IgD-negative memory B cell (primary cell): ENCODE measurements around the gene GNL2. TPM values are rescaled to one million over a fixed set of nuclear protein-coding genes. Genes with fewer than 3 reads are reported as not detected.
A peak's percentile ranks its signal among the peaks of the same experiment; 100 is the strongest.
"Not testable (repeated sequence)": the region's sequence is repeated elsewhere in the genome, so short reads cannot be mapped to it uniquely, and the experiment has no call there.

Source experiments
- H3K27ac Mint-ChIP-seq, 3 donors: one replicate each; pipeline ENCODE4 v1.8.0; 2020 to 2022; ENCODE audit warnings: mild to moderate bottlenecking in 3 of 3, mixed read lengths in 3 of 3, moderate library complexity in 1 of 3
- H3K27me3 Mint-ChIP-seq: one replicate; pipeline ENCODE4 v1.8.0; 2021; ENCODE audit warnings: mixed read lengths
- H3K36me3 Mint-ChIP-seq: one replicate; pipeline ENCODE4 v1.8.0; 2020; ENCODE audit warnings: mild to moderate bottlenecking, mixed read lengths
- H3K4me1 Mint-ChIP-seq, 3 donors: one replicate each; pipeline ENCODE4 v1.8.0; 2020 to 2022; ENCODE audit warnings: mixed read lengths in 3 of 3, mild to moderate bottlenecking in 1 of 3
- H3K4me3 Mint-ChIP-seq, 4 donors: one replicate each; pipeline ENCODE4 v1.8.0; 2020 to 2022; ENCODE audit warnings: mild to moderate bottlenecking in 4 of 4, mixed read lengths in 4 of 4, moderate library complexity in 3 of 4
- H3K9me3 Mint-ChIP-seq, 3 donors: one replicate each; pipeline ENCODE4 v1.8.0; 2020 to 2021; ENCODE audit warnings: mixed read lengths in 3 of 3, mild to moderate bottlenecking in 1 of 3
- polyA plus RNA-seq: library from polyadenylated mRNA; unstranded; fragments of 300-500 nt; fragmentation: Illumina TruSeq; gene quantifications from one replicate; pipeline ENCODE4 v1.2.3, GENCODE V29; 2021

The GNL2 gene
- polyA plus RNA-seq, 1 donor from 2014 or later: 64.4 TPM

- Mint-ChIP-seq H3K27me3 (peaks cover 2% of the 10 kb centered on the region), H3K36me3 (peaks cover 5% of the 10 kb centered on the region), H3K4me1 (peaks cover 13 to 14% (median 14%) of the 10 kb centered on the region in 3 donors), H3K27ac (no peak overlapping the region), H3K9me3 (no peaks in the 10 kb centered on the region), H3K4me3 (no peak overlapping the region)
These were observed 38.3 kb downstream of the GNL2 start for GRCh38 chr1:37557402-37557801.

- no peak within 1 kb of the TSS for H3K27ac Mint-ChIP-seq
- H3K4me3 Mint-ChIP-seq: peak within 1 kb of the TSS in 1 of 4 donors; percentile 92
- peaks cover 15 to 20% (median 18%) of the 10 kb centered on the region in 3 donors for H3K4me1 Mint-ChIP-seq
- H3K9me3 Mint-ChIP-seq: no peaks in the 10 kb centered on the region
- H3K27me3 Mint-ChIP-seq: peaks cover 2% of the 10 kb centered on the region
- peaks cover 3% of the 10 kb centered on the region for H3K36me3 Mint-ChIP-seq
These were observed 39.0 kb downstream of the GNL2 start, which contains the start of gene DNALI1 for GRCh38 chr1:37556712-37557196. Gene DNALI1, plus strand, starts transcription at chr1:37556940. Its CDS starts 55 bp downstream, at chr1:37556995.

GRCh38 chr1:37553927-37554808 is 41.6 kb downstream of the GNL2 start, which contains the start of gene SNIP1:
Gene SNIP1, minus strand, starts transcription at chr1:37554293. Its CDS starts 64 bp downstream, at chr1:37554229.
- H3K9me3 Mint-ChIP-seq: no peaks in the 10 kb centered on the region
- peak within 1 kb of the TSS; percentile 92 to 100 (median 96) for H3K4me3 Mint-ChIP-seq
- peaks cover 3% of the 10 kb centered on the region for H3K36me3 Mint-ChIP-seq
- H3K27ac Mint-ChIP-seq: peak within 1 kb of the TSS; percentile 58 to 95 (median 84)
- peaks cover 15 to 31% (median 18%) of the 10 kb centered on the region in 3 donors for H3K4me1 Mint-ChIP-seq
- H3K27me3 Mint-ChIP-seq: peaks cover 2% of the 10 kb centered on the region

- peaks cover 15 to 31% (median 18%) of the 10 kb centered on the region in 3 donors for H3K4me1 Mint-ChIP-seq
- no peaks in the 10 kb centered on the region for H3K9me3 Mint-ChIP-seq
- peak overlapping the region in 2 of 3 donors; percentile 58 to 95 for H3K27ac Mint-ChIP-seq
- H3K36me3 Mint-ChIP-seq: peaks cover 6% of the 10 kb centered on the region
- peaks cover 2% of the 10 kb centered on the region for H3K27me3 Mint-ChIP-seq
- H3K4me3 Mint-ChIP-seq: peak overlapping the region; percentile 92 to 100 (median 96)
These were observed 42.2 kb downstream of the GNL2 start for GRCh38 chr1:37553598-37553926.

- Mint-ChIP-seq H3K9me3 (no peaks in the 10 kb centered on the region), H3K36me3 (peaks cover 13% of the 10 kb centered on the region), H3K4me1 (peaks cover 17 to 33% (median 18%) of the 10 kb centered on the region in 3 donors), H3K27me3 (no peaks in the 10 kb centered on the region), H3K27ac (no peak overlapping the region), H3K4me3 (peak overlapping the region in 1 of 4 donors; percentile 76)
These were observed 46.4 kb downstream of the GNL2 start for GRCh38 chr1:37549341-37549740.

- Mint-ChIP-seq H3K4me1 (peaks cover 0 to 9% (median 2%) of the 10 kb centered on the region in 3 donors), H3K36me3 (peaks cover 9% of the 10 kb centered on the region), H3K27me3 (no peaks in the 10 kb centered on the region), H3K9me3 (no peaks in the 10 kb centered on the region), H3K27ac (peak overlapping the region in 1 of 3 donors; percentile 15), H3K4me3 (no peak overlapping the region)
These were observed 50.7 kb downstream of the GNL2 start for GRCh38 chr1:37545019-37545418.

GRCh38 chr1:37544530-37544929 is 51.2 kb downstream of the GNL2 start:
- H3K27me3 Mint-ChIP-seq: no peaks in the 10 kb centered on the region

GRCh38 chr1:37540036-37540785 is 55.5 kb downstream of the GNL2 start:
- H3K4me3 Mint-ChIP-seq: no peak overlapping the region
- H3K27me3 Mint-ChIP-seq: no peaks in the 10 kb centered on the region
- peaks cover 0 to 3% (median 1%) of the 10 kb centered on the region in 3 donors for H3K4me1 Mint-ChIP-seq
- no peak overlapping the region for H3K27ac Mint-ChIP-seq
- peaks cover 6% of the 10 kb centered on the region for H3K36me3 Mint-ChIP-seq
- no peaks in the 10 kb centered on the region for H3K9me3 Mint-ChIP-seq

More at GRCh38 chr1:37544530-37544929, 51.2 kb downstream of the GNL2 start:
- Mint-ChIP-seq H3K4me3 (no peak overlapping the region), H3K9me3 (no peaks in the 10 kb centered on the region), H3K36me3 (peaks cover 9% of the 10 kb centered on the region), H3K4me1 (peaks cover 0 to 5% (median 2%) of the 10 kb centered on the region in 3 donors), H3K27ac (peak overlapping the region in 1 of 3 donors; percentile 15)

GRCh38 chr1:37539154-37539553 is 56.6 kb downstream of the GNL2 start:
- H3K27ac Mint-ChIP-seq, H3K9me3 Mint-ChIP-seq, H3K27me3 Mint-ChIP-seq, H3K36me3 Mint-ChIP-seq, H3K4me1 Mint-ChIP-seq, H3K4me3 Mint-ChIP-seq: not testable (repeated sequence)

- Mint-ChIP-seq H3K27ac (no peak overlapping the region), H3K36me3 (peaks cover 5% of the 10 kb centered on the region), H3K4me1 (peaks cover 0 to 3% (median 1%) of the 10 kb centered on the region in 3 donors), H3K4me3 (no peak overlapping the region), H3K9me3 (no peaks in the 10 kb centered on the region), H3K27me3 (no peaks in the 10 kb centered on the region)
These were observed 58.4 kb downstream of the GNL2 start for GRCh38 chr1:37537378-37537777.

- Mint-ChIP-seq H3K9me3 (no peaks in the 10 kb centered on the region), H3K4me3 (no peak overlapping the region), H3K36me3 (peaks cover 5% of the 10 kb centered on the region), H3K4me1 (peaks cover 0 to 2% (median 1%) of the 10 kb centered on the region in 3 donors), H3K27ac (no peak overlapping the region), H3K27me3 (no peaks in the 10 kb centered on the region)
These were observed 62.2 kb downstream of the GNL2 start for GRCh38 chr1:37533317-37534093.

GRCh38 chr1:37532418-37533156 is 63.1 kb downstream of the GNL2 start:
- H3K4me3 Mint-ChIP-seq, H3K36me3 Mint-ChIP-seq, H3K27me3 Mint-ChIP-seq, H3K9me3 Mint-ChIP-seq, H3K4me1 Mint-ChIP-seq: not testable (repeated sequence)
- peak overlapping the region in 1 of 3 donors; percentile 47 for H3K27ac Mint-ChIP-seq

- not testable (repeated sequence) for H3K27me3 Mint-ChIP-seq, H3K9me3 Mint-ChIP-seq, H3K36me3 Mint-ChIP-seq, H3K4me3 Mint-ChIP-seq, H3K4me1 Mint-ChIP-seq
- peak overlapping the region in 1 of 3 donors; percentile 62 for H3K27ac Mint-ChIP-seq
These were observed 65.8 kb downstream of the GNL2 start for GRCh38 chr1:37529888-37530287.

- H3K36me3 Mint-ChIP-seq: peaks cover 2% of the 10 kb centered on the region
- peaks cover 7 to 19% (median 9%) of the 10 kb centered on the region in 3 donors for H3K4me1 Mint-ChIP-seq
- peak overlapping the region in 2 of 4 donors; percentile 83 to 86 for H3K4me3 Mint-ChIP-seq
- peak overlapping the region in 1 of 3 donors; percentile 25 for H3K27ac Mint-ChIP-seq
- no peaks in the 10 kb centered on the region for H3K9me3 Mint-ChIP-seq
- peaks cover 2% of the 10 kb centered on the region for H3K27me3 Mint-ChIP-seq
These were observed 76.1 kb downstream of the GNL2 start for GRCh38 chr1:37519613-37520012.
